Activated naive CD4-positive, alpha-beta T cell treated with anti-CD3 and anti-CD28 coated beads, Interleukin-2, amount 10 ng/mL, durations not matched to agents 7 days and 5 days (primary cell): Measurements from ENCODE around the gene ARHGAP24.

Source experiments
- CTCF ChIA-PET: fragments of 350-600 bp; sonication (Branson Sonifier 250); formaldehyde crosslinking; loops from one replicate; lab custom pipeline; 2021; ENCODE audit warnings: antibody characterized with exemption; lab: Charles Lee
- DNase-seq: peaks from one replicate; pipeline ENCODE4 v3.0.0-alpha.2; 2020
- H3K27ac Mint-ChIP-seq: one replicate; pipeline ENCODE4 v1.8.0; 2021; ENCODE audit warnings: mild to moderate bottlenecking, moderate library complexity, mixed read lengths
- H3K27me3 Mint-ChIP-seq: one replicate; pipeline ENCODE4 v1.8.0; 2021; ENCODE audit warnings: mild to moderate bottlenecking, mixed read lengths
- H3K36me3 Mint-ChIP-seq: one replicate; pipeline ENCODE4 v1.8.0; 2021; ENCODE audit warnings: mixed read lengths
- H3K4me1 Mint-ChIP-seq: one replicate; pipeline ENCODE4 v1.8.0; 2021; ENCODE audit warnings: mixed read lengths
- H3K4me3 Mint-ChIP-seq: one replicate; pipeline ENCODE4 v1.8.0; 2021; ENCODE audit warnings: mild to moderate bottlenecking, moderate library complexity, mixed read lengths
- H3K9me3 Mint-ChIP-seq: one replicate; pipeline ENCODE4 v1.8.0; 2021; ENCODE audit warnings: mixed read lengths

ARHGAP24 gene

GRCh38 chr4:85717351-85717750 lies 242.4 kb downstream of the ARHGAP24 start:
- Mint-ChIP-seq H3K4me1 (no peaks in the 10 kb centered on the region), H3K36me3 (no peaks in the 10 kb centered on the region), H3K9me3 (no peaks in the 10 kb centered on the region), H3K4me3 (no peak overlapping the region), H3K27ac (no peak overlapping the region), H3K27me3 (no peaks in the 10 kb centered on the region)
- DNase-seq: no peak
- CTCF ChIA-PET: no interaction called here

- CTCF ChIA-PET: no interaction called here
- Mint-ChIP-seq H3K27ac (no peak overlapping the region), H3K4me3 (no peak overlapping the region), H3K27me3 (no peaks in the 10 kb centered on the region), H3K36me3 (no peaks in the 10 kb centered on the region), H3K9me3 (no peaks in the 10 kb centered on the region), H3K4me1 (no peaks in the 10 kb centered on the region)
- DNase-seq: no peak
Observed at GRCh38 chr4:85717847-85718246, 242.9 kb downstream of the ARHGAP24 start.

DNA sequence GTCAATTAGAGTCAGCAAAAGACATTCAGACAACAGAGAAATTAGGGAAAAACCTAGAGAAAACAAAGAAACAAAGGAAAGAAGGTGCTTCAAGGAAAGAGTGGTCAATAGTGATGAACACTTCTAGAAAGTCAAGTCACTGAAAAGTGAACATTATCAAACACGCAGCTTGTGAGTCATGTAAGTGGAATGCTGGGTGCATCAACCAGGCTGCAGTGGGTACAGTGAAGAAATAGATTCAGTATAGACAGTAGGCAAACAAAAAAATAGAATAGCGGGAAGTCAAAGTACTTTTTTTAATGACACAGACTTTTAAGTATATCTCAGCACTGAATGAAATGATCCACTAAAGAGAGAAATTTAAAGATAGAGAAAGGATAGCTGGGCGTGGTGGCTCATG lies 245.8 kb downstream of the ARHGAP24 start:
- H3K36me3 Mint-ChIP-seq: no peaks in the 10 kb centered on the region
- H3K4me1 Mint-ChIP-seq: no peaks in the 10 kb centered on the region
- H3K27me3 Mint-ChIP-seq: no peaks in the 10 kb centered on the region
- H3K9me3 Mint-ChIP-seq: no peaks in the 10 kb centered on the region
- CTCF ChIA-PET: no interaction called here
- H3K27ac Mint-ChIP-seq: no peak overlapping the region
- no peak overlapping the region for H3K4me3 Mint-ChIP-seq
- DNase-seq: no peak

- no peaks in the 10 kb centered on the region for H3K36me3 Mint-ChIP-seq
- no peaks in the 10 kb centered on the region for H3K27me3 Mint-ChIP-seq
- H3K27ac Mint-ChIP-seq: no peak overlapping the region
- no peaks in the 10 kb centered on the region for H3K4me1 Mint-ChIP-seq
- no peaks in the 10 kb centered on the region for H3K9me3 Mint-ChIP-seq
- no peak overlapping the region for H3K4me3 Mint-ChIP-seq
- no peak for DNase-seq
- CTCF ChIA-PET: no interaction called here
Observed at GRCh38 chr4:85722401-85722800, 247.5 kb downstream of the ARHGAP24 start.

DNA sequence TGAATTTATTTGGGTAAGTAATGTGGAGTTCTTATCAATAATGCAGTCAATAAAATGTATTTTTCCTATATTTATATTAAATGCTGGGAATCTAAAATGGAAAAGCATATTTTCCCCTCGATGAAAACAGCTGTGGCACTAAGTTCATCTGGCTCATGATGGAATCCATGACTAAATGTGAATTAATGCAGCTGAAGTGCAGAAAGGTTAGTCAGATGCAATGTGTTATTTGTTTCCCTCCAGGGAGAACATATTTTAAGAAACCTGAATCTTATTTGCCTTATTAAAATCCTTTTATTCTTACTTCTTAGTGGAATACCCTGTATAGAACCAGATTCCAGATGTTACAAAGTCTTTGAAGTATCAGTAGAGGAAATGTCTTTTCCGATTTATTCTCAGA lies 247.9 kb downstream of the ARHGAP24 start:
- CTCF ChIA-PET: no interaction called here

DNA sequence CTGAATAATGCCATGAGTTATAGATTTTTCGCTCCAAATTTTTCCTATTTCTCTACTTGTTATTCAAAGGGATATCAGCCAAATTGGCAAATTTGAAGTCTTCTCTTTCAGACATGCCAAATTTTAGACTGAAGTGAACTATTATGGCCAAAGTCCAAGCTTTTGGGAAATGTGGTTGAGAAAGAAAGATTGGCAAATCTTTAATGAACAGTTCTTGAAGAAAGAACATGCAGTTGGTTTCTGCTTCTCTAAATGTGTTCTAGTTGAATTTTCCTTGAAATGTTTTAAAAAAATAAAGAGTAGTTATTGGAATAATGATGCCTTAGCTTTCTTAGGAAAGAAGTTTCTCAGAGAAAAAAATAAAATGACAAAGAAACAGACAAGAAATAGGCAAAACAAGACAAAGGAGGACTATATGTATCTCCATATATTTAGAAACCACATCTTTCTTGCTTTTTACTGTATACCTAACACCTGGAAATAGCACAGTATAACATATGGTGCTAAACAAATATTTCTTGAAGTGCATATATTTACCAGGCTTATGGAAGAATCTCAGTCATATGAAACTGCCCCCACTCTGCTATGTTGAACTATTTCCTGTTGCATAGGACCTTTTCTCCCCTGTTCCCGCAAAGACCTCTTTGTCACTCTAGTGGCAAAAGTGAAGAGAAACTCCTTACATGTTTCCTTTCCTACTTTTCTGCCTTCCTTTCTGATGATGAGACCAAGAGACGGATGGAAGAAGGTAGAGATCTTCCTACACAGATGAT lies 250.0 kb downstream of the ARHGAP24 start:
- Mint-ChIP-seq H3K4me1 (no peaks in the 10 kb centered on the region), H3K4me3 (no peak overlapping the region), H3K27ac (no peak overlapping the region), H3K27me3 (no peaks in the 10 kb centered on the region), H3K9me3 (no peaks in the 10 kb centered on the region), H3K36me3 (no peaks in the 10 kb centered on the region)
- CTCF ChIA-PET: no interaction called here
- no peak for DNase-seq

More for the DNA sequence above, 247.9 kb downstream of the ARHGAP24 start:
- Mint-ChIP-seq H3K27me3 (no peaks in the 10 kb centered on the region), H3K4me1 (no peaks in the 10 kb centered on the region), H3K36me3 (no peaks in the 10 kb centered on the region), H3K4me3 (no peak overlapping the region), H3K9me3 (no peaks in the 10 kb centered on the region), H3K27ac (no peak overlapping the region)
- no peak for DNase-seq

DNA sequence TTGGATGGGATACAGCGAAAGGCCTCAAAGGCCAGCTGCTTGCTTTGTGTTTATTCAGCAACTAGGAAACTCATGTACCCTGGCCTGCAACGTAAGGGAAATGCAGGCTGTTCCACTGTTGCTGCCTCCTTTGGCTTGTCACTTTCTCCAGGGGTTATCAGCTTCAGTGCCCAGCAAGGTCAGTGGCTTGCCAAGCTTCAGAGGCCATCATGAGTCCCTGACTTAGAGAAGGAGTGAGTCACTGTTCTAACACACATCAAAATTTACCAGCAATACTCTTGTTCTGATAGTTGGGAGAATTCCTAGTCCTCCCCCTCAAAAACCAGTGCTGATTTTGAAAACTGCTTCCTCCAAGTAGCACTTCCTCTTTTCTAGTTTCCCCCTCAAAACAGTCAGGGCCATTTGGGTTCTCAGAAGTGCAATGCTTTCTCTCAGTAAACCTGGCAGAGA lies 250.8 kb downstream of the ARHGAP24 start:
- no peaks in the 10 kb centered on the region for H3K4me1 Mint-ChIP-seq
- H3K27me3 Mint-ChIP-seq: no peaks in the 10 kb centered on the region
- CTCF ChIA-PET: no interaction called here
- no peak overlapping the region for H3K4me3 Mint-ChIP-seq
- H3K36me3 Mint-ChIP-seq: no peaks in the 10 kb centered on the region
- no peak for DNase-seq
- H3K27ac Mint-ChIP-seq: no peak overlapping the region
- H3K9me3 Mint-ChIP-seq: no peaks in the 10 kb centered on the region

- Mint-ChIP-seq H3K4me3 (no peak overlapping the region), H3K9me3 (no peaks in the 10 kb centered on the region), H3K4me1 (no peaks in the 10 kb centered on the region), H3K27me3 (no peaks in the 10 kb centered on the region), H3K27ac (no peak overlapping the region), H3K36me3 (no peaks in the 10 kb centered on the region)
- CTCF ChIA-PET: no interaction called here
- no peak for DNase-seq
Observed at GRCh38 chr4:85726555-85726954, 251.6 kb downstream of the ARHGAP24 start.

DNA sequence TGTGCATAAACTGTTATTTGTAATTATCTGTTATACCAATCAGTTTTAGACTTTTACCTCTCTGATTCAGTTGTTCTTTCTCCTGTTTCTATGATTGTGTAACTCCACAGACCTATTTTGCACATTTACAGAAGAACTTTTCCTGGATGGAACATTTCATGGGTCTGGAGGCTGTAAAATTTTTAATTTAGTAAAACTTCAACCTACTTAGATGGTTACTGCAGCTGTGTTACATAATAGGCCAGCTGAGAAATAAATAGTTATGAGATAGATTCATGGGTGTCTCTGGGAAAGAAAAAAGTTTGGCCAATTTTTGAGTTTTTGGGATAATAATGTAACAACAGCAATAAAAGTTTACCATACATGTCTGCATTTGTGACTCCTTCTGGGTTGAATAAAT lies 253.5 kb downstream of the ARHGAP24 start:
- Mint-ChIP-seq H3K4me1 (no peaks in the 10 kb centered on the region), H3K9me3 (no peaks in the 10 kb centered on the region), H3K27me3 (no peaks in the 10 kb centered on the region), H3K4me3 (no peak overlapping the region), H3K36me3 (no peaks in the 10 kb centered on the region), H3K27ac (no peak overlapping the region)
- DNase-seq: no peak
- CTCF ChIA-PET: no interaction called here

- CTCF ChIA-PET: interaction anchor here (2.9 kb wide), 1 partner anchor 15 kb away, joined by 8 read pairs; no protein-coding TSS in a partner anchor
- Mint-ChIP-seq H3K9me3 (no peaks in the 10 kb centered on the region), H3K4me1 (no peaks in the 10 kb centered on the region), H3K27ac (no peak overlapping the region), H3K4me3 (no peak overlapping the region), H3K36me3 (no peaks in the 10 kb centered on the region), H3K27me3 (no peaks in the 10 kb centered on the region)
- DNase-seq: no peak
Observed at GRCh38 chr4:85732124-85732523, 257.2 kb downstream of the ARHGAP24 start.

DNA sequence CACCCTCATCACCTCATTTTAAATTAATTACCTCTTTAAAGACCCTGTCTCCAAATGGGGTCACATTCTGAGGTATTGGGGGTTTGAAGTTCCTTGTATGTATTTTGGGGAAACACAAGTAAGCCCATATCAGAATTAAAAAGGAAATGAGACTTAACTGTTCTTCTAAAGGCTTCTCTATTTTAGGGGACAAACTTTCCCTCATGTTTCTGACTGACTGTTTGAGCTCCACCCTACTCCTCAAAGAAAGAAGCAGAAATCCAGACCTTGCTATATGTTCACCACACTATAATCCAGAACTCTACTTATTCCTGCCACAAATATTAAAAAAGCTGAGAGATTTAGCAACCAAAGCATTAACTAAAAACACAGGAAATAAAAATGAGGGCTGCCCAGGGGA lies 258.8 kb downstream of the ARHGAP24 start:
- Mint-ChIP-seq H3K9me3 (no peaks in the 10 kb centered on the region), H3K27me3 (no peaks in the 10 kb centered on the region), H3K4me1 (no peaks in the 10 kb centered on the region), H3K27ac (no peak overlapping the region), H3K36me3 (no peaks in the 10 kb centered on the region), H3K4me3 (no peak overlapping the region)
- no peak for DNase-seq
- CTCF ChIA-PET: no interaction called here

DNA sequence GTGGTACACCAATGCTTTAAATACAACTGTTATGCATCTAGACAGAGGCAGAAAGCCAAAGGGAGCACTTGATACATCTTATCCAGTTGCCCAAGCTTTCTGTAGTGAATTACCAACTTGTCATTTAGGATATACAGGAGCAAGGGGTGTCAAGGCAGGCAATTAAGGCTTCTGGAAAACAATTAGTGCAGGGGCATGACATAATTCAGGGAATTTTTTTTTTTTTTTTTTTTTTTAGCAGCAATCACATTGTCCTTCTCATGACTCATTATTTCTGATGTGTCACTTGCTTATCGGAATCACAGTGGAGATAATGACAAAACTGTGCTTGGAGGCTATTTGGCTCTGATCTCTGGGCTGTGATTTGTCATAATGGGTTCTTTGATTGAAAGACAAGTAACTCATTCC lies 259.5 kb downstream of the ARHGAP24 start:
- no peak overlapping the region for H3K27ac Mint-ChIP-seq
- CTCF ChIA-PET: no interaction called here
- H3K4me1 Mint-ChIP-seq: no peaks in the 10 kb centered on the region
- DNase-seq: no peak
- no peaks in the 10 kb centered on the region for H3K9me3 Mint-ChIP-seq
- H3K36me3 Mint-ChIP-seq: no peaks in the 10 kb centered on the region
- no peak overlapping the region for H3K4me3 Mint-ChIP-seq
- H3K27me3 Mint-ChIP-seq: no peaks in the 10 kb centered on the region

DNA sequence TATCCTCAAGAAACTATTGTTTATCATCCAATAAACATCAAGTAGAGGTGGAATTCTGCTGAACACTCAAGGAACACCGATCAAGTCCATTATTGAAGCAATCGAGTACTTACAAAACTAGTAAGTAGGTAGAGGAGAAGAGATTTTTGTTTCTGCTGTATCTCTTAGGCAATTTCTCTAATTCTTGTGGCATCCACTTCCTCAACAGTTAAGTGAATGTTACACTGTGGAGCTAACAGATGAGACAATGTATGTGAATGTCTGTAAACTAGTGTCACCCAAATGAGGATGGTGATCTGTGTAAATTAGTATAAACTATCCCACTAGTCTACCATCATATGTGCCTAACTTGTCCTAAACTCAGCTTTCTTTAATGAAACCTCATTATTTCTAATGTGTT lies 261.6 kb downstream of the ARHGAP24 start:
- CTCF ChIA-PET: no interaction called here
- H3K4me3 Mint-ChIP-seq: no peak overlapping the region
- H3K36me3 Mint-ChIP-seq: no peaks in the 10 kb centered on the region
- H3K27me3 Mint-ChIP-seq: no peaks in the 10 kb centered on the region
- no peaks in the 10 kb centered on the region for H3K4me1 Mint-ChIP-seq
- H3K27ac Mint-ChIP-seq: no peak overlapping the region
- H3K9me3 Mint-ChIP-seq: no peaks in the 10 kb centered on the region
- DNase-seq: no peak

DNA sequence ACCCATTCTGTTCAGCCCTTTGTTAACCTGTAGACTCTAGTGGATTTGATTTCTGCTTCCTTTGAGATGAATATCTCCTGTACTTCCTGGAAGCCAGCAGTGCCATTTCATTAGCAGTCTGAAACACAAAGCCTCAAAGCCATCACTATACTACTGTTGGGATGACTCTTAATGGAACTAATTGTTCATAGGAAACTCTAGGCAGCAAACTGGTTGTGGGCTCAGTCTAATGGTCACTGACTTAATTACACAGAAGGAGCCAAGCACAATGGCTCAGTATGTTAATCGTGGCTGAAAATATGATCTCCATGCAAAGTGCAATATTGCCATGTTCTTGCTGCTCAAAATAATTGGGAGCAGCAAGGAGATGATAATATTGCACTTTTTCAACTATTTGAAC lies 262.3 kb downstream of the ARHGAP24 start:
- H3K9me3 Mint-ChIP-seq: no peaks in the 10 kb centered on the region
- H3K27ac Mint-ChIP-seq: no peak overlapping the region
- CTCF ChIA-PET: no interaction called here
- no peak overlapping the region for H3K4me3 Mint-ChIP-seq
- H3K27me3 Mint-ChIP-seq: no peaks in the 10 kb centered on the region
- H3K4me1 Mint-ChIP-seq: no peaks in the 10 kb centered on the region
- H3K36me3 Mint-ChIP-seq: no peaks in the 10 kb centered on the region
- DNase-seq: no peak

DNA sequence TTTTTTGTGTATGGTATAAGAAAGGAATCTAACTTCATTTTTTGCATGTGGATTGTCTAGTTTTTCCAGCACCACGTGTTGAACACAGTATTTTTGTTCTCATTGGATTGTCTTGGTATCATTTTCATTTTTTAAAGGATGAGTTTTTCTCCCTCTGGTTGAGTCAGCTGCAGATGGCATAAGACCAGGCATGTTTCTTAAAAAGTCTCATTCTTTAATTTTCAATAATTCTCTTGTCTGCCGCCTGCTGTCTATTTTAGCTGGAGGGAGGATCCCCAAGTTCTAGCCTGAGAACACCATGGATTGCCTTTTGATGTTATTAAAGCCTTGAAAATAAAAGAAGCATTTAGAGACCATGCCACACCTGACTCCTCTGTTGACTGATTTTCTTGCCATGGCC lies 263.8 kb downstream of the ARHGAP24 start:
- H3K4me1 Mint-ChIP-seq: no peaks in the 10 kb centered on the region
- CTCF ChIA-PET: no interaction called here

More for the DNA sequence above, 263.8 kb downstream of the ARHGAP24 start:
- no peak for DNase-seq
- H3K9me3 Mint-ChIP-seq: no peaks in the 10 kb centered on the region
- no peak overlapping the region for H3K4me3 Mint-ChIP-seq
- H3K27ac Mint-ChIP-seq: no peak overlapping the region
- no peaks in the 10 kb centered on the region for H3K36me3 Mint-ChIP-seq
- H3K27me3 Mint-ChIP-seq: no peaks in the 10 kb centered on the region
